CD14-positive monocyte (primary cell): ENCODE measurements around the gene ZNF232. TPM values are rescaled to one million over a fixed set of nuclear protein-coding genes. Genes with fewer than 3 reads are reported as not detected.

Experiments used
- DNase-seq, 3 donors: peaks; one replicate each; pipeline ENCODE4 v3.0.0-alpha.2; 2011 to 2022
- H2AFZ ChIP-seq: 2 replicates; pipeline ENCODE4 v1.6.0; 2012; ENCODE audit warnings: mild to moderate bottlenecking, low read depth, low read length, inconsistent platforms; ENCODE audit not compliant: insufficient read depth, poor library complexity, severe bottlenecking
- H3K27ac ChIP-seq, 2 donors: 1 replicate in 1 of 2; 2 replicates in 1 of 2; pipeline ENCODE4 v1.5.1; 2012 to 2013; ENCODE audit warnings: low read length in 2 of 2, control low read depth in 1 of 2, inconsistent platforms in 1 of 2, low read depth in 1 of 2, mild to moderate bottlenecking in 1 of 2
- H3K27me3 ChIP-seq, 2 donors: one replicate each; pipeline versions ENCODE4 v1.6.0 to v1.6.1; 2011 to 2013; ENCODE audit warnings: low read length in 2 of 2; ENCODE audit not compliant: control insufficient read depth in 2 of 2, insufficient read depth in 2 of 2
- H3K36me3 ChIP-seq, 2 donors: replicated peaks in 1 of 2; 1 replicate in 1 of 2; 2 replicates in 1 of 2; pipeline versions ENCODE4 v1.5.1 to v1.6.1; 2012 to 2013; ENCODE audit warnings: low read length in 2 of 2, control low read depth in 1 of 2, inconsistent platforms in 1 of 2, mild to moderate bottlenecking in 1 of 2; ENCODE audit not compliant: insufficient read depth in 2 of 2, control insufficient read depth in 1 of 2
- H3K4me1 ChIP-seq, 2 donors: 1 replicate in 1 of 2; 2 replicates in 1 of 2; pipeline versions ENCODE4 v1.5.1 to v1.6.1; 2012 to 2013; ENCODE audit warnings: low read length in 2 of 2, control low read depth in 1 of 2, inconsistent platforms in 1 of 2, mild to moderate bottlenecking in 1 of 2, moderate library complexity in 1 of 2; ENCODE audit not compliant: insufficient read depth in 2 of 2, control insufficient read depth in 1 of 2
- H3K4me2 ChIP-seq: replicated peaks from 2 replicates; pipeline ENCODE3; 2012; ENCODE audit warnings: low read length, moderate library complexity, mild to moderate bottlenecking; ENCODE audit not compliant: poor library complexity, severe bottlenecking; ENCODE audit errors: extremely low read depth
- H3K4me3 ChIP-seq, 3 experiments: fragments of 200-600 bp in 1 of 3; sonication (generic) in 1 of 3; replicated peaks in 1 of 3; 1 replicate in 2 of 3; 2 replicates in 1 of 3; pipeline ENCODE4 v1.5.1; 2011 to 2013; ENCODE audit warnings: low read length in 3 of 3, mild to moderate bottlenecking in 3 of 3, control low read depth in 2 of 3, low read depth in 2 of 3, inconsistent platforms in 1 of 3, moderate library complexity in 1 of 3
- H3K79me2 ChIP-seq: 2 replicates; pipeline ENCODE4 v1.6.0; 2012; ENCODE audit warnings: mild to moderate bottlenecking, control low read depth, inconsistent platforms, low read length, moderate library complexity; ENCODE audit not compliant: insufficient read depth
- H3K9ac ChIP-seq: 2 replicates; pipeline ENCODE4 v1.6.0; 2017; ENCODE audit warnings: low read length, mild to moderate bottlenecking; ENCODE audit not compliant: insufficient read depth, poor library complexity, severe bottlenecking
- H3K9me3 ChIP-seq, 2 donors: replicated peaks in 1 of 2; 1 replicate in 1 of 2; 2 replicates in 1 of 2; pipeline versions ENCODE4 v1.5.1 to v1.6.1; 2012 to 2013; ENCODE audit warnings: low read length in 2 of 2, control low read depth in 1 of 2; ENCODE audit not compliant: control insufficient read depth in 1 of 2, insufficient read depth in 1 of 2
- H4K20me1 ChIP-seq: 2 replicates; pipeline ENCODE4 v1.6.0; 2012; ENCODE audit warnings: mild to moderate bottlenecking, low read length, control low read depth, moderate library complexity; ENCODE audit not compliant: insufficient read depth
- H3K27ac Mint-ChIP-seq, 7 donors: one replicate each; pipeline ENCODE4 v1.8.0; 2020; ENCODE audit warnings: mild to moderate bottlenecking in 7 of 7, mixed read lengths in 7 of 7, moderate library complexity in 6 of 7, inconsistent platforms in 2 of 7
- H3K27me3 Mint-ChIP-seq, 3 donors: one replicate each; pipeline ENCODE4 v1.8.0; 2021 to 2022; ENCODE audit warnings: low read depth in 3 of 3, mild to moderate bottlenecking in 3 of 3, mixed read lengths in 3 of 3, moderate library complexity in 3 of 3, inconsistent platforms in 1 of 3
- H3K36me3 Mint-ChIP-seq, 2 donors: one replicate each; pipeline ENCODE4 v1.8.0; 2020; ENCODE audit warnings: mixed read lengths in 2 of 2, inconsistent platforms in 1 of 2, mild to moderate bottlenecking in 1 of 2
- H3K4me1 Mint-ChIP-seq: one replicate; pipeline ENCODE4 v1.8.0; 2020; ENCODE audit warnings: mild to moderate bottlenecking, mixed read lengths
- H3K4me3 Mint-ChIP-seq, 2 donors: one replicate each; pipeline ENCODE4 v1.8.0; 2020; ENCODE audit warnings: mild to moderate bottlenecking in 2 of 2, mixed read lengths in 2 of 2, moderate library complexity in 1 of 2
- H3K9me3 Mint-ChIP-seq, 7 donors: one replicate each; pipeline ENCODE4 v1.8.0; 2020 to 2022; ENCODE audit warnings: mixed read lengths in 7 of 7, mild to moderate bottlenecking in 6 of 7, moderate library complexity in 6 of 7, inconsistent platforms in 2 of 7
- WGBS: methylation state at CpG from one replicate; pipeline ENCODE4 v1.1.5; 2013; ENCODE audit warnings: missing lambda C conversion rate; ENCODE audit not compliant: insufficient coverage; 5-methylcytosine and 5-hydroxymethylcytosine counted together
- intact Hi-C, 2 donors: fragments of 100-400 bp; cut with micrococcal nuclease; formaldehyde crosslinking; loops; one replicate each; pipeline versions ENCODE4 v1.15.0 to v1.15.1; 2023
- polyA plus RNA-seq, 3 donors: library from polyadenylated mRNA; depleted of rRNA in 1 of 3; unstranded in 2 of 3; stranded (reverse) in 1 of 3; fragments of 300-500 nt in 2 of 3; fragments of >200 nt in 1 of 3; fragmentation: Illumina TruSeq in 2 of 3; gene quantifications; 1 replicate in 2 of 3; 2 replicates in 1 of 3; pipeline ENCODE4 v1.2.3, GENCODE V29; 2012 to 2021
- TF ChIP-seq, protein P1 (sequence below): fragments of 200-600 bp; IDR thresholded peaks from one replicate; pipeline ENCODE4 v1.8.0; 2022; ENCODE audit warnings: antibody characterized with exemption, mild to moderate bottlenecking

Gene ZNF232
- polyA plus RNA-seq, 3 donors = 2.2 to 3.1 (median 3.0) TPM

DNA sequence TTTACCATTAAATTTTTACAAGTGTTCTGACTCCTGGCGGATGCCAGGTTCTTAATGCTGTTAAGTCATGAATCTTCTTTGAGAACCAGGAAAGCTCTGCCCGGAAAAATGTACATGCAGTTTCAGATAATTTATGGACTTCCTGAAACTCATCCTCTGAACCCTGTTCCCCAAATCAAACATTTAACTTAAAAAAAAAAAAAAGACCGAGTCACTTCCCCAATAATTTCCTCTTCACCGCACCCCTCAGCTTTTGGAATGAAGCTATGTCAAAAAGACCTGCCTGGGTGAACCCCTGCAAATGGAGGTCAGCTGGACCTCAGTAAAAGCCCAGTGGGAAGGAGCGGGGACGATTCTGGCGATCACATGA lies 15.0 kb downstream of the ZNF232 start:
- Histone ChIP-seq H3K9me3 (peaks cover 54 to 57% of the 10 kb centered on the region in 2 donors), H3K27ac (no peak overlapping the region), H3K4me3 (peak overlapping the region; percentile 4 to 70 (median 33)), H3K4me1 (peaks cover 15 to 17% of the 10 kb centered on the region in 2 donors), H3K9ac (no peak overlapping the region), H2AFZ (peak overlapping the region; percentile 71), H3K27me3 (peaks cover 3 to 9% of the 10 kb centered on the region in 2 donors), H4K20me1 (no peaks in the 10 kb centered on the region), H3K36me3 (peaks cover 2 to 18% of the 10 kb centered on the region in 2 donors), H3K4me2 (peak overlapping the region; percentile 75), H3K79me2 (no peaks in the 10 kb centered on the region)
- H3K4me3 Mint-ChIP-seq = peak overlapping the region; percentile 80 to 89
- DNase-seq = peak; percentile 22 to 31 (median 27)
- H3K9me3 Mint-ChIP-seq = peaks cover 46 to 92% (median 77%) of the 10 kb centered on the region in 7 donors
- H3K27ac Mint-ChIP-seq = peak overlapping the region in 2 of 7 donors; percentile 15 to 63
- under 1% methylated on average over 6 of the region's 7 CpGs for WGBS
- H3K36me3 Mint-ChIP-seq = peaks cover 3 to 13% of the 10 kb centered on the region in 2 donors
- intact Hi-C loops = no loop called here
- peaks cover 13% of the 10 kb centered on the region for H3K4me1 Mint-ChIP-seq
- TF ChIP-seq, protein P1, sequence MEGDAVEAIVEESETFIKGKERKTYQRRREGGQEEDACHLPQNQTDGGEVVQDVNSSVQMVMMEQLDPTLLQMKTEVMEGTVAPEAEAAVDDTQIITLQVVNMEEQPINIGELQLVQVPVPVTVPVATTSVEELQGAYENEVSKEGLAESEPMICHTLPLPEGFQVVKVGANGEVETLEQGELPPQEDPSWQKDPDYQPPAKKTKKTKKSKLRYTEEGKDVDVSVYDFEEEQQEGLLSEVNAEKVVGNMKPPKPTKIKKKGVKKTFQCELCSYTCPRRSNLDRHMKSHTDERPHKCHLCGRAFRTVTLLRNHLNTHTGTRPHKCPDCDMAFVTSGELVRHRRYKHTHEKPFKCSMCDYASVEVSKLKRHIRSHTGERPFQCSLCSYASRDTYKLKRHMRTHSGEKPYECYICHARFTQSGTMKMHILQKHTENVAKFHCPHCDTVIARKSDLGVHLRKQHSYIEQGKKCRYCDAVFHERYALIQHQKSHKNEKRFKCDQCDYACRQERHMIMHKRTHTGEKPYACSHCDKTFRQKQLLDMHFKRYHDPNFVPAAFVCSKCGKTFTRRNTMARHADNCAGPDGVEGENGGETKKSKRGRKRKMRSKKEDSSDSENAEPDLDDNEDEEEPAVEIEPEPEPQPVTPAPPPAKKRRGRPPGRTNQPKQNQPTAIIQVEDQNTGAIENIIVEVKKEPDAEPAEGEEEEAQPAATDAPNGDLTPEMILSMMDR = no peak
- peaks cover 29 to 50% (median 45%) of the 10 kb centered on the region in 3 donors for H3K27me3 Mint-ChIP-seq

DNA sequence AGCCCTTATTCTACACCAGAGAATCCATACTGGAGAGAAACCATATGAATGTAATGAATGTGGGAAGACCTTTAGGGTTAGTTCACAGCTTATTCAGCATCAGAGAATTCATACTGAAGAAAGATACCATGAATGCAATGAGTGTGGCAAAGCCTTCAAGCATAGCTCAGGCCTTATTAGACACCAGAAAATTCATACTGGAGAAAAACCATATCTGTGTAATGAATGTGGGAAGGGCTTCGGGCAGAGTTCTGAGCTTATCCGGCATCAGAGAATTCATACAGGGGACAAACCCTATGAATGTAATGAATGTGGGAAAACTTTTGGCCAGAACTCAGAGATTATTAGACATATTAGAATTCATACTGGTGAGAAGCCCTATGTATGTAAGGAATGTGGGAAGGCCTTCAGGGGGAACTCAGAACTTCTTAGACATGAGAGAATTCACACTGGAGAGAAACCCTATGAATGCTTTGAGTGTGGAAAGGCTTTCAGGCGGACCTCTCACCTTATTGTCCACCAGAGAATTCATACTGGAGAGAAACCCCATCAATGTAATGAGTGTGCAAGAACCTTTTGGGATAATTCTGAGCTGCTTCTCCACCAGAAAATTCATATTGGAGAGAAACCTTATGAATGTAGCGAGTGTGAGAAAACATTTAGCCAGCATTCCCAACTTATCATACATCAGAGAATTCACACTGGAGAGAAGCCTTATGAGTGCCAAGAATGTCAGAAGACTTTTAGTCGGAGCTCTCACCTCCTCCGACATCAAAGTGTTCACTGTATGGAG lies 19.3 kb downstream of the ZNF232 start:
- H3K27ac ChIP-seq = no peak overlapping the region
- no peaks in the 10 kb centered on the region for H3K79me2 ChIP-seq
- H3K4me1 ChIP-seq = peaks cover 12 to 13% of the 10 kb centered on the region in 2 donors
- no peak overlapping the region for H3K4me3 Mint-ChIP-seq
- H3K4me3 ChIP-seq = peak overlapping the region in 1 of 3 experiments; percentile 22
- H3K9me3 Mint-ChIP-seq = peaks cover 72 to 100% (median 96%) of the 10 kb centered on the region in 7 donors
- intact Hi-C loops = no loop called here
- H3K4me1 Mint-ChIP-seq = peaks cover 12% of the 10 kb centered on the region
- peaks cover 10 to 20% (median 10%) of the 10 kb centered on the region in 3 donors for H3K27me3 Mint-ChIP-seq
- no peak for DNase-seq
- no peak overlapping the region for H2AFZ ChIP-seq
- H3K27me3 ChIP-seq = peaks cover 0 to 4% of the 10 kb centered on the region in 2 donors
- no CpG with 5 or more reads among the region's 6 CpGs for WGBS
- H3K27ac Mint-ChIP-seq = no peak overlapping the region
- peaks cover 40 to 55% of the 10 kb centered on the region in 2 donors for H3K36me3 Mint-ChIP-seq
- TF ChIP-seq, protein P1 = no peak
- no peak overlapping the region for H3K9ac ChIP-seq
- H3K36me3 ChIP-seq = peaks cover 34 to 61% of the 10 kb centered on the region in 2 donors
- H4K20me1 ChIP-seq = no peaks in the 10 kb centered on the region
- peaks cover 86 to 97% of the 10 kb centered on the region in 2 donors for H3K9me3 ChIP-seq
- H3K4me2 ChIP-seq = no peak overlapping the region
